NCI-H226 (cell line): ENCODE measurements around the gene SIMC1.
"Not testable (repeated sequence)": the region's sequence is repeated elsewhere in the genome, so short reads cannot be mapped to it uniquely, and the experiment has no call there.

ENCODE experiments used
- DNase-seq: peaks from one replicate; pipeline ENCODE4 v3.0.0-alpha.2; 2015

The SIMC1 gene

DNA sequence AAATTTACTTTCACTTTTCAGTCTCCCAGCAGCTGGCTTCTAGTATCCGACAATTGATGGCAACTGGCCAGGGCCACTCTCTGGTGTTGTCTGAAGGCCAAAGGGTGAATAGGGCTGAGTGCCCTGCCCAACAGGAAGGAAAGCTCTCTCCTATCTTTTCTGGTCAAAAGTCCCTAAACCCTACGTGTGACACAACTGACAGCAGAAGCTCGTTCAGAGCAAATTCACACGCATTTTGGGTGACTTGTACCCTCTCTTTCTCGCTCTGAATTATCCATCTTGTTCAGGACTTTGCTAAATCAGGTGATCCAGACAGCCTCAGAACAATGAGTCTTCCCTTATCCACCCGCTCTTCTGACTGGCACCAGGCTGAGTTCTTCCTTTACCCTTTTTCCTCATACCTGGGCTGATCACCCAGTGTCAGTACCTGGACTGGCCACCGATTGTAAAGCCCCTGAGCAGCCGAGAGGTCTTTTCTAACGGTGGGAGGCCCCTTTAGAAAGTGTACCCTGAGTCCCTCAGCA lies 21.8 kb upstream of the SIMC1 start:
- not testable (repeated sequence) for DNase-seq

DNA sequence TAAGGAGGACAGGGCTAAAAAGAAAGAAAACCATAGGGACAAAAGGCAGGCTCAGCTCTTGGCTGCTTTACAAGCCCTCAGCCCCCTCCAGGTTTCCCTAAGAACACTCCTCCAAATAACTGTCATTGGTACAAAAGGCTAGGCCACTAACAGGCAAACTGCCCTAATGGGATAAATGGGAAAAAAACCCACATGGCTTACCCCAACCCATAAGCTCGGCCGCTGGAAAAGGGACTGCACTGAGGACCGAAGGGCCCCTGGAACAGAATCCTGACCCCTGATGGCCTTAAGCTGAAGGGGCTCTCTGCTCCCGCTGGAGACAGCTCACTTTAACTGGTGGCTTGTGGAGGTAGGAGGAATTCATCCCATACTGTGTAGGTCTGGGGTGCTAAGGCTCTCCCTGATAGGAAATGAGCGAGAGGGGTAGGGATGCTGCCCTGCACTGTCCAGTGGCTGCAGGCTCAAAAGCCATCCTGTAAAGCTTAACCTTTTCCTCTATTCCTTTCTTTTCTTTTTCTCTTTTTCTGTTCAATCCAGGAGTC lies 21.0 kb upstream of the SIMC1 start:
- not testable (repeated sequence) for DNase-seq

DNA sequence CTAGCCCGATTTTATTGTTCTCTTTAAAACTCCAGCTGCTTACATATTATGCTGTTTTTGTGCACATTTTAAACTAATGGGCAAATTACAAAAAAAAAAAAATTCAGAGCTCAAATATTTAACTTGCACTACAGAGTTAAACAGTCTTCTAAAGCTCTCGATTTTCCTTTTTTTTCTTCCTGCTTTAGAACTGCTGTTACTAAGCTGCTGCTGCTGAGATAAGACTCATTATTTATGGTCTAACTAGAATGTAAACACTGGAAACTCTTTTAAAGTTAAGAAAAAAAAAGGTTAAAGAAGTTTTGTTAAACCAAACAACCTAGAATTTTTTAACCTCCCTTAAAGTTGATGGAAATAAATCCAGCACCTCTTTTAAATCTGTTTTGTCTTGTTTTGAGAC lies 20.5 kb upstream of the SIMC1 start:
- not testable (repeated sequence) for DNase-seq

DNA sequence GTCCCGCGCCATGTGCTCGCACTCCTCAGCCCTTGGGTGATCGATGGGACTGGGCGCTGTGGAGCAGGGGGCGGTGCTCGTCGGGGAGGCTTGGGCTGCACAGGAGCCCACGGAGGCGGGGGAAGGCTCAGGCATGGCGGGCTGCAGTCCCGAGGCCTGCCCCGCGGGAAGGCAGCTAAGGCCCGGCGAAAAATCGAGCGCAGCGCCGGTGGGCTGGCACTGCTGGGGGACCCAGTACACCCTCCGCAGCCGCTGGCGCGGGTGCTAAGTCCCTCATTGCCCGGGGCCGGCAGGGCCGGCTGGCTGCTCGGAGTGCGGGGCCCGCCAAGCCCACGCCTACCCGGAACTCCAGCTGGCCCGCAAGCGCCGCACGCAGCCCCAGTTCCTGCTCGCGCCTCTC lies 16.2 kb upstream of the SIMC1 start:
- not testable (repeated sequence) for DNase-seq

DNA sequence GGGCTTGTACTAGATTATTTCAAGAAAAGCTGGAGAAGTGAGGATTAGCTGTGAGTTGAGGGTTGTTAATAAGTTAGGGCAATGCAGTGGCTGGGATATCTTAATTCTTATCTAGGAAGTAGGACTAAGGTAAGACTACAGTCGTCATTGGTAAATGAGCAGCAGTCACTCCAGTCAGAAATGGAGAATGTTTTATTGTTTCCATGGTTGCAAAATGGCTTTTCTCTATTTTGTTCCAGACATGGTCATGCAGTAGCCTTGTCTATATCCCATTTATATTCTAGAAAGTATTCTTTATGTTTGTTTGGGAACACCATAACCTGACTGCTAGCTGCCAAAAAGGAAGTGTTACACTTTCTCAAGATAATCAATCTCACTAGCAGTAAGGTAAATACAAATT lies 9.9 kb upstream of the SIMC1 start:
- not testable (repeated sequence) for DNase-seq

DNA sequence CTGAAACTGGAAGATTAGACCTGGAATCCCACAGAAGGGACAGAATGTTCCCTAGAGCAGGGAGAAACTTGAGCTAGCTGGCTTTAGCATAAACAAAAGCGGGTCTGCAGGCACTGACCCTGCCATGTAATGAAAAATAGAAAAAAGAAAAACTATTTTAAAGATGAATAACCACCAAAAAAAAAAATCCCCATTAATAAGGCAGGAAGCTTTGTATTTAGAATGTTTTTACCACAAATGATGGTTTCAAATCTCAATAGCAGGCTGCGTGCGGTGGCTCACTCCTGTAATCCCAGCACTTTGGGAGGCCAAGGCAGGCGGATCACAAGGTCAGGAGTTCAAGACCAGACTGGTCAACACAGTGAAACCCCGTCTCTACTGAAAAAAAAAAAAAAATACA lies 5.0 kb upstream of the SIMC1 start:
- not testable (repeated sequence) for DNase-seq

DNA sequence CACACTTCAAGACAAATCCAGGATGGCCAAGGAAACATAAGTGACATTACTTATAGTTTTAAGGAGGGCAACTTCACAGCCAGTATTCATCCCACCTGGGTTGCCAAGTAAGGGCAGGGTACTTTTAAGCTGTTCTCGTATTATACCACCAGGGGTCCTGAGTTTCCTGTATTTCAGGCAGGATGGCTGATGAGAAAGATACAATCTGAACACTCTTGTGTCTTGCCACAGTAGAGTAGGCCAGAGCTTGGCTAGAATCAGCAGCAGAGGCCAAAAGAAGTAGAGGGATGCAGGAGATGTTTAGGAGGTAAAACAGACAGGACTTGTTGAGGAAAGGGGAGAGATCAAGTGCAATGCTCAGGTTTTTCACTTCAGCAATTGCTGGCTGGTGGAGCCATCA lies 3.1 kb upstream of the SIMC1 start:
- DNase-seq = peak; percentile 3

DNA sequence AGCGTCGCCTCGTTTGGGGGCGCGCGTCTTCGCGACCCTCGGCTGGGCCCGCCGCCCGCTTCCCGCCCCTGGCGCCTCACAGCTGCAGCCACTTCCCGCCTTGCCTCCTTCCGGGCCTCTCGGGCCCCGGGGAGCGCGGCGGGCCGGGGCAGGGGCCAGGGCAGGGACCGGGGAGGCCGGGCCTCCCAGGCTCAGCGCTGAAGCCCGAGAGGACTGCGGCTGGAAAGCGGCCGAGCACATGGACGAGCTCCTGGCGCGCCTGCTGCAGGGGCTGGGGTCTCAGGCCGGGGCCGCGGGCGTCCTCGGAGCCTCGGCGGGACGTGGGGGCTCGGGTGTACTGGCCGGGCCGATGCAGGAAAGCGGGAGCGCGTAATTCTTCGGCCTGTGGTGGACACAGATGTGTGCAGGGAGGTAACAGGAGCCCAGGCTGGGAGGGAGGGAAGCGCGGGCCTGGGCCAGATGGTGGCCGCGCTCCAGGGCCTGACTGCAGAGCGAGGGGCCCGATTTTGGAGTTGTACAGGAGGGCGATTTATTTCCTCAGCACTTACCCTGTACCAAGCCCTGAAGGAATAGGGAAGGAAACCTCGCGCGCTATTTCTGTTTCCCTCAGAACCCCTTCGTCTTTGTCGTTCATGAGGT lies 540 bp downstream of the SIMC1 start:
- DNase-seq = not testable (repeated sequence)

DNA sequence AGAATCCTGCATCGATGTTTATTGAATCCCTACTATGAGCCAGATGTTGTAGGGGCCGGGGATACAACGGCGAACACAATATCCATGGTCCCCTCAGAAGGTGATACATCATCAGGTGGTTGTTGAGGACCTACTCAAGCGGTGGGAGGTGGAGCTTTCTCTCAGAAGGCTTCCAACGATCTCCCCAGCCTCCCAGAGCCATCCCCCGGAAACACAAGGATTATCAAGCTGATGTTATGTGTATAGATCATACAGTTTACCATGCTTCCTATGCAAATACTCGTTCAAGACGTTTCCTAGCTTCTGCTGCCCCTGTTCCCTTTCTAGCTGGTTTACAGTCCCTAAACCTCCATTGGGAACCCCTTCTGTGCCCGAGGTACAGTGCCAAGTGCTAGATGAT lies 1.1 kb downstream of the SIMC1 start:
- DNase-seq = not testable (repeated sequence)

DNA sequence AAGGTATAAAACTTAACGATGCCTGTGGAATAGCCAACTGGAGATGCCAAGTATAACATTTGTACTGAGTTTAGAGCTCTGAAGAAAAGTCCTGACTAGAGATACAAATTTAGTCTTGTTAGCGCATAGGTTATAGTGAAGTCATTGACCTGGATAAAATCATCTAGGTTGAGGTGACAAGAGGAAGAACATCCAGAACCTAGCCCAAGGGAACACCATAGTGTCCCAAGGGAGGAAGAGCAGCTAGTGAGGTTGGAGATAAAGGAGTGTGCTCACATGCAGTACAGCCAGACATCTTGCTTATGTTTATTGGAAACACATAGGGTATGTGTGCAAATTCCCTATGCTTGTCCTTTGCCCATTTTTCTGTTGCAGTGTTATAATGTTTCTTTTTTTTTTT lies 6.1 kb downstream of the SIMC1 start:
- not testable (repeated sequence) for DNase-seq

DNA sequence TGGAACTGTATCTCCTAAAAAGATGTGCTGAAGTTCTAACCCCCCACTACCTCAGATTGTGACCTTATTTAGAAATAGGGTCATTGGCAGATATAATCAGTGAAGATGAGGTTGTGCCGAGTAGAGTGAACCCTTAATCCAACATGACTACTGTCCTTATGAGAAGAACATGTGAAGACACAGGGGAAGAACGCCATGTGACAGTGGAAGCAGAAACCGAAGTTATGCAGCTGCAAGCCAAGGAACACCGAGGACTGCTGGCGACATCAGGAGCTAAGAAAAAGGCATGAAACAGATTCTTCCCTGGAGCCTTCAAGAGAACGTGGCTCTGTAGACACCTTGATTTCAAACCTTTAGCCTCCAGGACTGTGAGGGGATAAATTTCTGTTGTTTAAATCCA lies 6.8 kb downstream of the SIMC1 start:
- not testable (repeated sequence) for DNase-seq

DNA sequence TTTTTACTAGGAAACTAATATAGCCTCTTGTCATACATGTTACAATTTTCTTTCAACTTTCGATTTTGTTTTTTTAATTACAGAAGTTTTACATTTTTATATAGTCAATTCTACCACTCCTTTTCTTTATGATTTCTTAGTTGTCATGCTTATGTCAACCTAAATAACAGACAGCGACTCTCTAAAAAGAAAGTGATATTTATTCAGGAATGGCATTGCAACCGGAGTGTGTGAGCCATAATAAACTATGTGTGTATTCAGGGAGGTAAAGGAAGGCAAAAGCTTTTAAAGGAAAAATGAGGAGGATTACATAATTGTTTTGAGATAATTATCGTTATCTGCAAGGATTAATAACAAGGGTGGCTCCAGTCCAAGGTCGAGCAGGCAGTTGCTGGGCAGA lies 7.3 kb downstream of the SIMC1 start:
- not testable (repeated sequence) for DNase-seq

DNA sequence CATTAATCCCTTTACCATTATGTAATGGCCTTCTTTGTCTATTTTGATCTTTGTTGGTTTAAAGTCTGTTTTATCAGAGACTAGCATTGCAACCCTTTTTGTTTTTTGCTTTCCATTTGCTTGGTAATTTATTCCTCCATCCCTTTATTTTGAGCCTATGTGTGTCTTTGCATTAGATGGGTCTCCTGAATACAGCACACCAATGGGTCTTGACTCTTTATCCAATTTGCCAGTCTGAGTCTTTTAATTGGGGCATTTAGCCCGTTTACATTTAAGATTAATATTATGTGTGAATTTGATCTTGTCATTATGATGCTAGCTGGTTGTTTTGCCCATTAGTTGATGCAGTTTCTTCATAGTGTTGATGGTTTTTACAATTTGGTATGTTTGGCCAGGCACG lies 12.5 kb downstream of the SIMC1 start:
- not testable (repeated sequence) for DNase-seq

DNA sequence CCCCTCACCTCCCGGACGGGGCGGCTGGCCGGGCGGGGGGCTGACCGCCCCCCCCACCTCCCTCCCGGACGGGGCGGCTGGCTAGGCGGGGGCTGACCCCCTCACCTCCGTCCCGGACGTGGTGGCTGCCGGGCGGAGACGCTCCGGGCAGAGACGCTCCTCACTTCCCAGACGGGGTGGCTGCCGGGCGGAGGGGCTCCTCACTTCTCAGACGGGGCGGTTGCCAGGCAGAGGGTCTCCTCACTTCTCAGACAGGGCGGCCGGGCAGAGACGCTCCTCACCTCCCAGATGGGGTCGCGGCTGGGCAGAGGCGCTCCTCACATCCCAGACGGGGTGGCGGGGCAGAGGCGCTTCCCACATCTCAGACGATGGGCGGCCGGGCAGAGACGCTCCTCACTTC lies 13.9 kb downstream of the SIMC1 start:
- DNase-seq = not testable (repeated sequence)

DNA sequence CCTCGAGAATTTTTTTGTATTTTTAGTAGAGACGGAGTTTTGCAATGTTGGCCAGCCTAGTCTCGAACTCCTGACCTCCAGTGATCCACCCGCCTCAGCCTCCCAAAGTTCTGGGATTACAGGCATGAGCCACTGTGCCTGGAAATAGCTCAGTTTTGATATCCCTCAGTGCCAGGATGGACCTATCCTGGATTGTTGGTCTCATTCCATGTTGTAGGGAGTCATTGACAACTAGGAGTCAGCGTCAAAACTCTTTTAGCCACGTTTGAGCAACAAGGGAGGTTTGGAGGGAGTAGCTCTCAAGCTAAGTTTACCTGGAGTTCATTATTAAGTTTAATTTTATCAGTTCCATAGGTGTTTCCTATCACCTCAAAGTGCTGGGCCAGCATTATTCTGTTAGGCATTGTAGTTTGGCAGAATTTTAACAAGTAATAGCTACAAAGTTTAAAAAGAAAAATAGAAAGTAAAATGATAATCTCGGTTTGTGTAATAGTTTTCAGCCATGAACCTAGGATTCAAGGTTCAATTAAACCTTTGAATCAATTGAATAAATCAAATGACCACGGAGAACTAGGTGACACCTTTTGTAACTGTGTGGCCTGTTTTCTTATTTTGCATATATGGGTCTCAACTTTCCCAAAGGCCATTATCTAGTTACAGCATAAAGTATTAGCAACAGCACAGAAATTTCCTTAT lies 15.3 kb downstream of the SIMC1 start:
- not testable (repeated sequence) for DNase-seq

DNA sequence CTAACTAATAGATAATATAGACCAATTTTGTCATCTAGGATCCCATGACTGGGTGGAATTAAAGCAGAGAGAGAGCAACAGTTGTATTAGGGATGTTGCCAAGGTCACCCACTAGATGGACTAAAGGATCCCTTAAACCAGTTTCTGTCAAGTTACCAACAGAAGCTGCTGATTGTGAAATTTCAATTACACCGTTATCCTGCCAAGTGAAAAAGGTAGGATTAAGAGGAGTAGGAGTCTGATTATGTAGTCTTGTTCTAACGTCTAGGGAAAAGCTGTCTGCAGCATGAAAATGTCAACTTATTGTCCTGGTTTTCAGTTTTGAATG lies 15.8 kb downstream of the SIMC1 start:
- DNase-seq = not testable (repeated sequence)

DNA sequence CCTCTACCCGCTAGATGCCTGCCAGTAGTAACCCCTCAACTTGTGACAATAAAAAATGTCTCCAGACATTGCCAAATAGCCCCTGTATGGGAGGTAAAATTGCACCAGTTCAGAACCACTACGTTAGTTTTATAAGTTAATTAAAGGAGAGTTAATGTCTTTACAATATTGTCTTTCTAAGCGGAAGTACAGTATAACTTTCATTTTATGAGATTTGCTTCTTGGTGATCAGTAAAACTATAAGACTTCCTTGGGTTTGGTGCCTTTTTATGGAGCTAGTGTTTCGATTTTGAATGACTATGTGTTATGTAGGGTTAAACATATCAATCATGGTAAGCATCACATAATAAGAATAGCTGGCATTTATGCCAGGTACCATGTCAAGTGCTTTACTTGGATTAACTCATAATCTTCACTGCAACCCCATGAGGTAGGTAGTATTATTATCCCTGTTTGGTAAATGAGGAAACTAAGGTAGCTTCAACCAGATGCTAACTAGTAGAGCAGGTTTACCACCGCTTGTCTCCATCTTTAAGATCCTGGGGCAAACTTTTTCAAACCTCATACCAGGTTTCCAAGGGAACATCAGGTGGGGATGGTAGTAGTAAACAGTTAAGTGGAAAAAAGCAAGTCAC lies 19.8 kb downstream of the SIMC1 start:
- DNase-seq = not testable (repeated sequence)

DNA sequence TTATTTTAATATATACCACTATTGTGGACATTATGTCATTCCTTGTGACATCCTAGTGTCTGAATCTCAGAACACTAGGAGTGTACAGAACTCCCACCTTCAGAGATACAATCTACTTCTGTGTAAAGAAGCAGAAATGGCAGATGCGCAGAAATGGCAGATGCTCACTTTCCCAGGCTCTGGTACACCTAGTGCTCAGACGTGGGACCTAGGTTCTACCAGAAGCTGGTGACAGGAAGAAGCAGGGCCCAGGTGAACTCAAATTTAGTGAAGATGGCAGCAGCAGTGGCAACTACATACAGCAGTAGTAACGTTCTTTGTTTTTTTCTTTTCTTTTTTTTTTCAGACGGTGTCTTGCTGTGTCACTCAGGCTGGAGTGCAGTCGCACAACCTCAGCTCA lies 22.5 kb downstream of the SIMC1 start:
- DNase-seq = not testable (repeated sequence)

DNA sequence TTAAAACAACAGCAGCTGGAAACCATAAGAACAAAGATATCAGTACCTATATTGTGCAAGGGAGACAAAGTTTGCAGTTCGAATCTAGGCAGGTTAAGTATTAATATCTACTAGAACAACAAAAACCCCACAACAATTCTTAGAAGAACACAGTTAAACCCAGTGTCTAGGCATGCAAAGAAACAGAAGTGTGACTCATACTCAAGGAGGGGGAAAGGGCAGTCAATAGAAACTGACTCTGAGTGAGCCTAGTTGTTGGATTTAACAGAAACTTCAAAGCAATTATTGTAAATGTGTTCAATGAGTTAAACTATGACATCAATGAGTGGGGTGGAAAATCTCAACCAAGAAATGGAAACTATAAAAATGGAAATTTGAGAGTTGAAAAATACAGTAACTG lies 28.2 kb downstream of the SIMC1 start:
- not testable (repeated sequence) for DNase-seq

DNA sequence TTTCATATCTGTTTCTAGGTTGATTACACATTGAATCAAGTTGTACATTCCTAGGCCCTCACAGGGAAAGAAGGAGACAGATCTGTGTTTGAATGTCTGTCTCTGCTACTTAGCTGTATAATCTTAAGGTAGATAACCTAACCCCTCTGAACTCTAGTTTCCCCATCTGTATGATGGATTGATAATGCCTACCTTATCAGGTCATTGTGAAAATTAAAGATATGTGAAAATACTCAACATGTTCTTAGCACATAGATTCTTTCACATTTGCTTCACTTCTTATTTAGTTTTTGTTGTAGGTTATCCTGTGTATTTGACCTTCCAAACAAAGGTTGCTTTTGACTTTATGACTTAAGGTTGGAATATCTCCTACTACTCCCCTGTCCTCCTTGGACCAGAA lies 50.8 kb downstream of the SIMC1 start:
- not testable (repeated sequence) for DNase-seq

DNA sequence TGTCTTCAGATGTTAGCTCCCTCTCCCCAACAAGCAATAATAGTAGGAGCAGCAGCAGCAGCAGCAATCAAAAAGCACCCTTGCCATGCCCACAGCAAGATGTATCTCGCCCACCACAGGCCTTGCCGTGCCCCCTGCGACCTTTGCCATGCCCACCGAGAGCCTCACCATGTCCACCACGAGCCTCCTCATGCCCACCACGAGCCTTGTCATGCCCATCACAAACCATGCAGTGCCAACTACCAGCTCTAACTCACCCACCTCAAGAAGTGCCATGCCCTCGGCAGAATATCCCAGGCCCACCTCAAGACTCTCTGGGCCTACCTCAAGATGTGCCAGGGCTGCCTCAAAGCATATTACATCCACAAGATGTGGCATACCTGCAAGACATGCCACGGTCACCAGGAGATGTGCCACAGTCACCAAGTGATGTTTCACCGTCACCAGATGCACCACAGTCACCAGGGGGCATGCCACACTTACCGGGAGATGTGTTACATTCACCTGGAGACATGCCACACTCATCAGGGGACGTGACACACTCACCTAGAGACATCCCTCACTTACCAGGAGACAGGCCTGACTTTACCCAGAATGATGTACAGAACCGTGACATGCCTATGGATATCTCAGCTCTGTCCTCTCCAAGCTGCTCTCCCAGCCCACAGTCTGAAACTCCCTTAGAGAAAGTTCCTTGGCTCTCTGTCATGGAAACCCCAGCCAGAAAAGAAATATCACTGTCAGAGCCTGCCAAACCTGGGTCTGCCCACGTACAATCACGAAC lies 52.0 kb downstream of the SIMC1 start:
- not testable (repeated sequence) for DNase-seq

DNA sequence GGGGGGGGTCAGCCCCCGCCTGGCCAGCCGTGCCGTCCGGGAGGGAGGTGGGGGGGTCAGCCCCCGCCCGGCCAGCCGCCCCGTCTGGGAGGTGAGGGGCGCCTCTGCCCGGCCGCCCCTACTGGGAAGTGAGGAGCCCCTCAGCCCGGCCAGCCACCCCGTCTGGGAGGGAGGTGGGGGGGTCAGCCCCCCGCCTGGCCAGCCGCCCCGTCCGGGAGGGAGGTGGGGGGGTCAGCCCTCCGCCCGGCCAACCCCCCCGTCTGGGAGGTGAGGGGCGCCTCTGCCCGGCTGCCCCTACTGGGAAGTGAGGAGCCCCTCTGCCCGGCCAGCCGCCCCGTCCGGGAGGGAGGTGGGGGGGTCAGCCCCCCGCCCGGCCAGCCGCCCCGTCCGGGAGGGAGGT lies 67.1 kb downstream of the SIMC1 start:
- not testable (repeated sequence) for DNase-seq
